ENCODE data around the gene FZR1. TPM values are rescaled to one million over a fixed set of nuclear protein-coding genes. Genes with fewer than 3 reads are reported as not detected.

FZR1 gene
- total and polyA plus RNA-seq, 2 of the 4 experiments (the other 2 are of a cell fraction): 21.5 to 47.8 TPM

DNA sequence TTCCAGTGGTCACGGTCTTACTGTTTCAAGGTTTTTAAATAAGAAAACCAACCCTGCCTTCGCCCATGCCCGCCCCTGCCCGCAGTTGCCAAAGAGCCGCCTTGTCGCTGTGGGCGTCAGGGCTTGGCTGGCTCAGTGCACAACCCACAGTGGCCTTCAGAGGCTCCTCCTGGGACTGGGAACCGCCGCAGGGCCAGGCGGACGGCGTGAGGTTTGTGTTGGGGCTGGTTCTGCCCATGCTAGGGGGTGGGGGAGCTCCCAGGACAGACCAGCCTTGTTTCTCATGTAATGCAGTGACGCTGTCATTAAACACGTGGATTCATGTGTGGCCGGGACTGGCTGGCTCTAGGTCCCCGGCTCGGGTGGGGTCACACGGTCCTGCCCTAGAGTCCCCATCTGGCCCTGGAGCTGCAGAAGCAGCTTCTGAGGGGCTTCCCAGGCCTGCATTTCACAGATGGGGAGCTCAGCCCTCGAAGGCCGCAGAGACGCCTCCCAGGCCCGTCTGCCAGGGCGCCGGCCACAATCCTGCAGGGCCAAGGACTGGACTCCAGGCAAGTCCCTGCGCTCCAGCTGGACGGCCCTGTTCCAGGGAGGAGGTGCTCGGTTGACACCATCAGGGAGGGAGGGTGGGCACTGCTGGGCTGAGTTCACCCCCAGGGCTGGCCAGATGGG, 30.5 kb downstream of the FZR1 start:
- no TSS peak for BruUV-seq (replicated peaks)
- Histone ChIP-seq H2AK9ac (replicated peaks; ENCODE audit: low read depth, low read length, poor library complexity) (no peak overlapping the region), H2BK20ac (ENCODE audit: low read depth, low read length) (no peak overlapping the region), H3K9ac (ENCODE audit: low read depth, low read length) (no peak overlapping the region), H2BK120ac (ENCODE audit: low read depth, low read length) (no peak overlapping the region), H4K20me1 (ENCODE audit: insufficient read depth, low read length) (peaks cover 30% of the 10 kb centered on the region), H4K8ac (ENCODE audit: low read depth in 2 of 2, low read length in 2 of 2) (no peak overlapping the region), H2BK15ac (ENCODE audit: low read depth, low read length) (no peak overlapping the region), H4K91ac (ENCODE audit: insufficient read depth, low read depth, low read length) (no peak overlapping the region), H4K5ac (ENCODE audit: low read depth, low read length) (no peak overlapping the region), H3K27ac (ENCODE audit: insufficient read depth, low read length) (0 out of 2 replicates have a peak overlapping the region, but pooled peaks have one; percentile 9), H3K18ac (ENCODE audit: low read depth, low read length) (no peak overlapping the region), H3K9me3 (ENCODE audit: control insufficient read depth, insufficient read depth, low read length) (no peaks in the 10 kb centered on the region), H3K56ac (ENCODE audit: extremely low read depth, insufficient read depth, low read length) (no peak overlapping the region), H2AFZ (replicated peaks; ENCODE audit: low read length, poor library complexity) (no peak overlapping the region), H3K36me3 (ENCODE audit: control insufficient read depth, insufficient read depth, low read length) (peaks cover 48% of the 10 kb centered on the region), H3K14ac (replicated peaks; ENCODE audit: low read depth, low read length) (no peak overlapping the region), H3K4me3 (ENCODE audit: insufficient read depth, low read depth, low read length) (no peak overlapping the region), H3K9me1 (ENCODE audit: insufficient read depth, low read length) (no peaks in the 10 kb centered on the region), H3K27me3 (ENCODE audit: control insufficient read depth, insufficient read depth, low read length) (no peaks in the 10 kb centered on the region), H2AK5ac (ENCODE audit: low read depth, low read length) (no peak overlapping the region), H3K4me2 (ENCODE audit: low read depth, low read length) (no peak overlapping the region), H3K79me1 (ENCODE audit: low read depth in 1 of 2, low read length in 2 of 2) (peaks cover 9 to 31% of the 10 kb centered on the region in 2 experiments; a peak in 3 of 4 replicates), H3K4ac (ENCODE audit: low read depth, low read length) (no peak overlapping the region), H3K4me1 (ENCODE audit: control insufficient read depth, insufficient read depth, low read length) (no peaks in the 10 kb centered on the region), H3K23ac (ENCODE audit: low read depth, low read length) (no peak overlapping the region), H2BK5ac (ENCODE audit: low read depth, low read length, poor library complexity, severe bottlenecking) (no peak overlapping the region)
- dilution Hi-C loops (cut with HindIII; ENCODE audit: low sequenced_read_pairs, unreplicated experiment): no loop called here
- intact Hi-C loops (cut with micrococcal nuclease): no loop called here
- ChIA-PET CTCF (no interaction called here), POLR2A (ENCODE audit: unreplicated experiment) (no interaction called here)
- in situ Hi-C loops (cut with MboI; ENCODE audit: low sequenced_read_pairs): no loop called here
- no peak for DNase-seq
- TF ChIP-seq SMC3 (IDR thresholded peaks at IDR 0.05; ENCODE audit: low read depth, low read length) (no peak), BHLHE40 (IDR thresholded peaks at IDR 0.05; ENCODE audit: low read depth, low read length) (no peak)
- TF ChIP-seq, protein P1, sequence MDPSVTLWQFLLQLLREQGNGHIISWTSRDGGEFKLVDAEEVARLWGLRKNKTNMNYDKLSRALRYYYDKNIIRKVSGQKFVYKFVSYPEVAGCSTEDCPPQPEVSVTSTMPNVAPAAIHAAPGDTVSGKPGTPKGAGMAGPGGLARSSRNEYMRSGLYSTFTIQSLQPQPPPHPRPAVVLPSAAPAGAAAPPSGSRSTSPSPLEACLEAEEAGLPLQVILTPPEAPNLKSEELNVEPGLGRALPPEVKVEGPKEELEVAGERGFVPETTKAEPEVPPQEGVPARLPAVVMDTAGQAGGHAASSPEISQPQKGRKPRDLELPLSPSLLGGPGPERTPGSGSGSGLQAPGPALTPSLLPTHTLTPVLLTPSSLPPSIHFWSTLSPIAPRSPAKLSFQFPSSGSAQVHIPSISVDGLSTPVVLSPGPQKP (IDR thresholded peaks at IDR 0.05; ENCODE audit: borderline replicate concordance, low read depth, low read length): no peak
- WGBS, 2 experiments (ENCODE audit: extremely low coverage in 2 of 2, insufficient read length in 1 of 2): 91% methylated on average over 12 of the region's 27 CpGs; no CpG with 5 or more reads in 1 of the 2 experiments
- no peak for ATAC-seq (ENCODE audit: low read depth)

All from IMR-90 (cell line).